Measurements from ENCODE around the gene C15orf40.
"Not testable (repeated sequence)": the region's sequence is repeated elsewhere in the genome, so short reads cannot be mapped to it uniquely, and the experiment has no call there.

The C15orf40 gene

GRCh38 chr15:82951472-82952157, 59.8 kb downstream of the C15orf40 start:
- no peak for DNase-seq

DNA sequence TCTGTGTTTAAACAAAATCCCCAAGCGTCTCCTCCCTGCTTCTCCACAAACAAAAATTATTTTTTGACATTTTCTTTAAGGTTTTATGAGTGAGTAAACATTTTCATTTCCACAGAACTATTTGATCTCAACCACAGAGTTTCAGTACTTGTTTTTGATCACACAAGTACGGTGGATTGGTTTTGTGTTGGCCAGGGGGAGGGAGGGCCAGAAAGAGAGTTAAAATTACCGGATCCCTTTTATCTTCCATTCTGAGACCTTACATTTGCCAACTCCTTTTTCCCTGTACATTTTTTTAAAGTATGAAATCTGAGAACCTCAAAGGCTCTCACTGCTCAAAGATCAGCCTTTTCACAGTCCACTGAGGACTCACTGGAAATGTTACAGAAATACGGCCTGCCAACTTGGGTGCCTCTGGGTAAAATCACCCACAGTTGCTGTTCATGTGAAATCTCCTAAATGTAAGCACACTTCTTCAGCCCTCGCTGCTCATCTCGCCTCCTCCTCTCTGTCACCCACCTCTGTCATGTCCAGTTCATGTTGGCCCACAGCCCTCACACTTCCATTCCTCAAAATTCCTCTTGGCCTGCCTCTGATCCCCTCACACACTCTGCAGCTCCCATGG, 60.6 kb downstream of the C15orf40 start:
- no peak for DNase-seq

- no peak for DNase-seq
Measured at GRCh38 chr15:82950295-82950694, 61.1 kb downstream of the C15orf40 start.

- DNase-seq: no peak
Measured at GRCh38 chr15:82946155-82946701, 65.2 kb downstream of the C15orf40 start.

DNA sequence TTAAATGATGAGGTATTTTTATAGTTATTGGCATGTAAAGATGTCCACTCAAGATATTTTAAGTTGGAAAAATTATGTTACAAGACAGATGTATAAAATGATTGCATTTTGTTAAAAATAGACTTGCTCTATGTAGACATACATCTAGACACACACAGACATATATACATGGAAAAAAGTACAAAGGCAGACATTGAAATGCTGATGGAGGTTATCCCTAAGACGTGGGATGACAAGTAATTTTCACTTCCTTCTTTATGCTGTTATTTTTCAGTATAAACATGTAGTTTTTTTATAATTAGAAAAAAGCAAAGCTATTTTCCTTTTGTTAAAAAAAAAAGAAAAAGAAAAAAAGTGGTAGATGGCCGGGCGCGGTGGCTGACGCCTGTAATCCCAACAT, 66.1 kb downstream of the C15orf40 start:
- no peak for DNase-seq

DNA sequence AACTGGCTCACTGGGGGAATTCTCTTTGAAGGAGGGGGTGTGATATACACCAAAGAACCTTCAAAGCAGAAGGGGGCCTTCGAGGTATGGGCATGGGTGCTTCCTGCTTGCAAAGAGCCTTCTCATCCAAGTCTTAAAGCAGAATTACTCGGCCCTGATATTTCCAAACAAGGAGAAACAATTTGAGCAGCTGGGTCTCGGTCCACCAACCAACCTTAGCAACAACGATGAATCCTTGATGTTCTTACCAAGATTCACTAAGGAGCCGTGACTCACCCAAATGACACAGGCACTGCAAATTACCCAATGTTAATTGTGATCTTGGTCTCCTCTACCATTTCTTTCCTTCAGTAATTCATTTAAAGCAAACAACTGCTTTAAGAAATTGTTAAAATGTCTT, 66.6 kb downstream of the C15orf40 start:
- DNase-seq: no peak

- no peak for DNase-seq
Measured at GRCh38 chr15:82944056-82944455, 67.4 kb downstream of the C15orf40 start.

GRCh38 chr15:82943176-82943575, 68.3 kb downstream of the C15orf40 start:
- DNase-seq: no peak

DNA sequence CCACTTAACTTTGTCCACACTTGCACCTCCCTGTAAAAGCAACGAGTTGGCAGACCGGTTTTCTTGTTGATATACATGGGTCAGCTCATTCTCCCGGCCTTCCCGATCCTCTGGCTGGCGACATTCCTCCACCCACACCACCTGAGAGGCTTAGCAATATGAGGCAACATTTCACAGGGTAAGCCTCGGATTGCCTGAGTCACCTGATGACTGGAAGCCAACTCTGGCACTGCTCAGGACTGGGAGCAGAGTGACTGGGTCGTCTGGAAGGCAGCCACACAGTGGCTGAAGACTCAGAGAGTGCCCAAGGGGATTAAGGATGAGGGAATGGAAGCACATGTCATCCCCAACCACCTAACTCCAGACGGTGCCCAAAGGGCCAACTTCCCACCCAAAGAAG, 68.7 kb downstream of the C15orf40 start:
- no peak for DNase-seq

GRCh38 chr15:82939678-82940077, 71.8 kb downstream of the C15orf40 start:
- not testable (repeated sequence) for DNase-seq
